Fibroblast of skin of back (primary cell): ENCODE data around the gene AKT3. TPM values are rescaled to one million over a fixed set of nuclear protein-coding genes. Genes with fewer than 3 reads are reported as not detected.
"Not testable (repeated sequence)": the region's sequence is repeated elsewhere in the genome, so short reads cannot be mapped to it uniquely, and the experiment has no call there.

Experiments used
- DNase-seq: peaks from one replicate; pipeline ENCODE4 v3.0.0-alpha.2; 2013
- polyA plus RNA-seq, 2 experiments: library from polyadenylated mRNA; unstranded; fragments of 120-200 nt; gene quantifications; one replicate each; pipeline ENCODE4 v1.2.1, GENCODE V29; 2013; ENCODE audit not compliant: insufficient read length in 2 of 2

The AKT3 gene
- polyA plus RNA-seq (2013, experiment 1 of 2; ENCODE audit: insufficient read length) = 57.6 TPM
- 107 TPM for polyA plus RNA-seq (2013, experiment 2 of 2; ENCODE audit: insufficient read length)

GRCh38 chr1:243850202-243850451, at the start of gene AKT3:
TSS of gene AKT3 (minus strand) at chr1:243850243. CDS start at chr1:243843170, 7,073 bp downstream.
- DNase-seq = peak; percentile 91

GRCh38 chr1:243898278-243898677, 48.2 kb upstream of the AKT3 start:
- no peak for DNase-seq

- DNase-seq = no peak
These were observed 46.3 kb upstream of the AKT3 start for GRCh38 chr1:243896313-243896712.

GRCh38 chr1:243892456-243892855, 42.4 kb upstream of the AKT3 start:
- no peak for DNase-seq

- peak; percentile 88 for DNase-seq
These were observed 40.5 kb upstream of the AKT3 start for GRCh38 chr1:243890576-243890975.

GRCh38 chr1:243885806-243886205, 35.8 kb upstream of the AKT3 start:
- DNase-seq = no peak

- no peak for DNase-seq
These were observed 34.6 kb upstream of the AKT3 start for GRCh38 chr1:243884603-243885002.

- DNase-seq = peak; percentile 83
These were observed 33.5 kb upstream of the AKT3 start for GRCh38 chr1:243883551-243883950.

- DNase-seq = peak; percentile 42
These were observed 32.2 kb upstream of the AKT3 start for GRCh38 chr1:243882276-243882675.

- not testable (repeated sequence) for DNase-seq
These were observed 27.0 kb upstream of the AKT3 start for GRCh38 chr1:243877058-243877457.

GRCh38 chr1:243855616-243856318, 5.7 kb upstream of the AKT3 start:
- DNase-seq = peak; percentile 27

- DNase-seq = no peak
These were observed 1.7 kb upstream of the AKT3 start for GRCh38 chr1:243851765-243852164.

- no peak for DNase-seq
These were observed 1.3 kb upstream of the AKT3 start for GRCh38 chr1:243851257-243851756.

- peak; percentile 80 for DNase-seq
These were observed 611 bp upstream of the AKT3 start for GRCh38 chr1:243850452-243851256.

- no peak for DNase-seq
These were observed 432 bp downstream of the AKT3 start for GRCh38 chr1:243849421-243850201.

GRCh38 chr1:243848858-243849420, 1.1 kb downstream of the AKT3 start:
- DNase-seq = peak; percentile 76

GRCh38 chr1:243848165-243848857, 1.7 kb downstream of the AKT3 start:
- DNase-seq = no peak

- DNase-seq = no peak
These were observed 3.3 kb downstream of the AKT3 start for GRCh38 chr1:243846761-243847160.

- no peak for DNase-seq
These were observed 4.2 kb downstream of the AKT3 start for GRCh38 chr1:243845888-243846287.

GRCh38 chr1:243844186-243844585, 5.9 kb downstream of the AKT3 start:
- no peak for DNase-seq

- peak; percentile 86 for DNase-seq
These were observed 7.0 kb downstream of the AKT3 start for GRCh38 chr1:243842978-243843511.

- DNase-seq = no peak
These were observed 7.9 kb downstream of the AKT3 start for GRCh38 chr1:243842161-243842560.
